GM21619 (cell line): ENCODE results near the gene IGBP1.
"Not testable (repeated sequence)": the region's sequence is repeated elsewhere in the genome, so short reads cannot be mapped to it uniquely, and the experiment has no call there.

Experiments used
- ATAC-seq: cut with Tn5 transposase; IDR thresholded peaks from one replicate; pipeline ENCODE4 v1.9.1; 2021; ENCODE audit not compliant: unreplicated experiment

The IGBP1 gene

GRCh38 chrX:70133303-70134115, at the start of gene IGBP1:
Gene IGBP1 (plus strand): TSS chrX:70133447. CDS start chrX:70133948, 501 bp downstream.
- peak; percentile 92 for ATAC-seq

DNA sequence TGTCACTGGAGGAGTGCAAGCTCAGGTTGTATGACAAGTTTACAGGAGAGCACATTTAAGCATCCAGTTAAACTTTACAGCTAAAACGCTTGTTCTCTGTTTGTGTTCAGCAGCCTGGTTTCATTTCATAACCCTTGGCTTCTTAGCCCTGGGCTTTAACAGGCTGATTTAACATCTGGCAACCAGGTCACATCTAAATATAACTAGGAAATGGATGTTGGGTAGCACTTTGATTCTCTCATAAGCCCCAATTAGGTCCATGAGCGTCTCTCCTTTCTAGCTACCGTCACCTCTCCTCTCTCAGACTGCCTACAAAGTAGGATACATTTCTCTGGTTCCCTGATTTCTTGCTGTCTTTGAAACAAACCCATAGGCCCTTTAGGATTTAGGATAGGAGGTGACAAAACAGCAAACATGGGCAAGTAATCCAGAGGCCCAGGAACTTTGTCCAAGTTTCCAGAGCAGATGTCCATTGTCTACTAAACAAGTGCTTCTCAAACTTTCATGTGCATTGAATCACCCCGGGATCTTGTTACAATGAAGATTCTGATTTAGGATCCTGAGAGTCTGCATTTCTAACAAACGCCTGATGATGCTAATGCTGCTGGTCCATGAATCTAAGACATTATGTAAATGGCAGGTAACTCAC, 48.5 kb upstream of the IGBP1 start:
- ATAC-seq = no peak

DNA sequence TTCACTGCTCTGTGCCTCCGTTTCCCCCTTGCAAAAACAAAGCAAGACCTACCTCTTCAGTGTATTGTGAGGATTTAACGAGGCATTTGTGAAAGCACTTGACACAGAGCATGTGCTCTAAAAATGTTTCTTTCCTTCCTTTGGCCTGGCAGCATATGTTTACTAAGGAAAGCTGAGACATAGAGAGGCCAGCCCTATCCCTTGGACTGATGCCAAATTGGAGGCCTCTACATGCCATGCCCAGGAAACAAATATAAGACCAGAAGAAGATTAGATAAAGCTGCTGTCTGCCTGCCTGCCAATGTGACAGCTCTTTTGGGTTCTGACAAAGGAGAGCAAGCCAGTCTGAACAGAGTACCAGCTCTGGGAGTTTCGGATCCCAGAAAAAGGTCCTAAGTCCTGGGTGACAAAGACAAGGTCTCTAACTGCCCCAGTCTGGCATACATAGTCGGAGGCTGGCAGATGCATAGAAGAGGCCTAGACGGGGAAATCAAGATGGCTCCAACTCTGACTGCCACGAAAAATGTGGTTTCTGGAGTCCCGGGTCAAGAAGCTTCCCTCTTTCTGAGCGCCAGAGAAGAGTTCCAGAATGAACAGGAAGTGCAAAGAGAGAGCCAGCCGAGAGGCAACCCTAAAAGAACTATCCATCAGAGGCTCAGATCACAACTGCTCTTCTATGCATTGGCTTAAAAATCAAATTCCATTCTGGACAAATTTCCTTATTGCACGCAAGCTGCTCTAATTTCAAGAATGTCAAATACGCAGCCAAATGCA, 45.2 kb upstream of the IGBP1 start:
- ATAC-seq = no peak

- ATAC-seq = no peak
These were observed 44.5 kb upstream of the IGBP1 start for GRCh38 chrX:70088751-70089150.

DNA sequence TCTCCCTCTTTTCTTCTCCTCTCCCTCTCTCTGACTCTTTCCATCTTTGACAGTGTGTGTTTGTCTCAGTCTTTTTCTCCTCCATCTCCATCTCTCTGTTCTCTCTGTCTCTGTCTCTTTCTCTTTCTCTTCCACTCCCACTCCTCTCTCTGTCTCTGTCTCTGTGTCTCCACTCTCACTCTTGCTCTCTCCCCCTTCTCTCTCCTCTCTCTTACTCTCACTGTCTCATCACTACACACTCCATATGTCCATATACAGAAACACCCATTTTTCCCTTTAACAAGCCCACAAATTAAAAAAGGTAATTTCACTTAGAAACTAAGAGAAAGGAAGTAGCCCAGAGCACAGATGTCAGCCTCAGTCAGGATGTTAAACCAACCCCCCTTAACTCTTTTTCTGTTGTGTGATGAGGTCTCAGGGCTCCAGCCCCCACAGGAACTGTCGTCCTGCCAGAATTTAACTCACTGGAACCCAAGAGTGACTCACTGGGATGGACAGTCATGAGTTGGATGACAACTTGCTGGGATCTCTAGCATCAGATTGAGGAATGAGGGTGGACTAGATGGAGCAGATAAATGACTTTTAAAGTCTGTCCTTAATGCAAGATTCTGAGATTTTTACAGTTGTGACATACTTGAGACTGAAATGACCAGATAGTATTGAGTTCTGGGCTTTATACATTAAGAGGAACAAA, 43.5 kb upstream of the IGBP1 start:
- no peak for ATAC-seq

GRCh38 chrX:70092247-70092646, 41.0 kb upstream of the IGBP1 start:
- ATAC-seq = no peak

GRCh38 chrX:70096052-70096451, 37.2 kb upstream of the IGBP1 start:
- no peak for ATAC-seq

GRCh38 chrX:70105229-70105628, 28.0 kb upstream of the IGBP1 start:
- no peak for ATAC-seq

DNA sequence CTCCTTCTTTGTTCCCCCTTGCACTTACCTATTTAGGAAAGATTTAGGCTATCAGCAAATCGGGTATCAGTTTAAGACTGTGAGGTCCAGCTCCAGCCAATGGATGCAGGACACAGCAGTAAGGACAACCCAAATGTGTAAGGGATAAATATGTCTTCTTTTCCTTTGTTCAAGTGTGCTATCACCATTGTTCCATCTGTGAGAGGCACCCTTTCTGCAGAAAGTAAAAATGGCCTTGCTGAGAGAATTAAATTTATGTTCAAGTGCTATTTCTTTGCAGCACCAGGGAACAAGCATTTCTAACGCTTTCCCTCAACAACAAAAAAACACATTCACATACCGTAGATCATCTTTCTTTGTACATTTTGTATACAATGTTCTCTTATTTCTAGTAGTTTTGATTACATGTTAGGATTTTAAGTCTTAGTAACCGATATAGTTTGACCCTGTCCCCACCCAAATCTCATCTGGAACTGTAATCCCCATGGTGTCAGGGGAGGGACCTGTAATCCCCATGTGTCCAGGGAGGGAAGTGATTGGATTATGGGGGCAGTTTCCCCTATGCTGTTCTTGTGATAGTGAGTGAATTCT, 21.7 kb upstream of the IGBP1 start:
- ATAC-seq = not testable (repeated sequence)

DNA sequence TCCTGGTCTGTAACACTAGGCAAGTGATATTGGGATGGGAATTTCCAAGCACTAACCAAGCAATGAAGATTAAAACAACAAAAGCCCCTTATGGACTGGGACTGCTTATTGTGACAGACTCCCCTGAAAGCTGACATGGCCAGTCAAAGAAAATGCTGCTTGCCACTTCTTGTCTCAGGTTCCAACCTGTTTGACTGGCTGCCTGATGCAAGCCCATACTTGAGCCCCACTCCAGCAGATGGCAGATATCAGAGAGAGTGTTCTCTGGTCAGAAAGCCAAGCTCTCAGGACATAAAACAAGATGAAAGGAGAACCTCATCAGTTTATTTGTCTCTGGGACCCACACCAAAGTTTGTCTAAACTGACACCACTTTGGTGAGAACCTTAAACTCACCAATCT, 15.5 kb upstream of the IGBP1 start:
- no peak for ATAC-seq

- ATAC-seq = not testable (repeated sequence)
These were observed 10.2 kb upstream of the IGBP1 start for GRCh38 chrX:70123014-70123413.

- ATAC-seq = no peak
These were observed 8.6 kb upstream of the IGBP1 start for GRCh38 chrX:70124678-70125077.

DNA sequence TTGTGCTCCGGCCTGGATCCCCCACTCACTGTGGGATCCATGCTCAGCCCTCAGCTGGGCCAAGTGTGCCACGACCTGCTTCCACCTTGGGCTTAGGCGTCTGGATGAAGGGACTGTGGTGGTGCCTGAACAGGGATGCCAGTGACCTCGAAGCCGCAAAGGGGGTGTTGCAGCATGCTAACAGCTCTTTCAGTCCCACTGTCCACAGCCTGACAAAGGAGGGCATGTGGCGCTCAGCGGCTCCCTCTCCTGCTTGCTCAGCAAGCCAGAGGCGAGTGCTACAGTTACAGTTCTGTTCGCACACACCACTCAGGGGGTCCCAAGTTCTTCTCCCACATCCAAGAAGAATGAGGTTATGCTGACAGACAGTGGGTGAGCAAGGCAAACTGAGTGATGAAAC, 5.2 kb upstream of the IGBP1 start:
- ATAC-seq = no peak

DNA sequence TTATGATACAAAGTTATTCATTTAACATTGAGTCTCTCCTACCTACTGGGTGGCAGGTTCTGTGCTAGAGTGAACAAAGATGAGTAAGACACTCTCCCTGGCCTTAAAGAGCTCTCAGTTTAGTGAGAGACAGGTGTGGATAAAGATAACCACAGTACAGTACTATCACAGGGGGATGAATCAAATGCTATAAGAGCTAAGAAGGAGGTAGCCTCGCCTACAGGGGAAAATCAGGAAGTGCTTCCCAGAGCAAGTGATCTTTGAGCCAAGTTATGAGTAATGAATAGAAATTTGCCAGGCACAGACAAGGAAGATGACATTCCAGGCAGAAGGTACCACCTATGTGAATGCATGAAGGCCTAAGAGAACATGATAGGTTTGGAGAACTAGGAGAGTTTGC, 3.4 kb upstream of the IGBP1 start:
- no peak for ATAC-seq

DNA sequence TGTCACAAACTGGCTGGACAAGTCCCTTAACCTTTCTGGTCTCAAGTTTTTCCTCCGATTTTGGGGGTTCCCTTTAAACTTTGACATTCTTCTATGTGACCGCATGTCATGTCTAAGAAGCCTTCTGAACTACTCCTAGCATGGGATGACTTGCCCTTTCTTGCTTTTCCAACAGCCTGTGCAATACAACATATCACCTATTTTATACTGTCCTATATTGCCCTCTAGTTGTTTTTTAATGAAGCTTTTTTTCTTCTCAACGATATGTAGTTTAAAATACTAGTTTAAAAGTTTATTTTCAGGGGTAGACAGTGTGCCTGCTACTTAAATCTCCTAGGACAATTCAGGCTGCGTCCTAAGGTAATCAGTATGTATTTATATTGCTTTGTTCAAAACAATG, 1.0 kb upstream of the IGBP1 start:
- ATAC-seq = no peak

- no peak for ATAC-seq
These were observed 357 bp upstream of the IGBP1 start for GRCh38 chrX:70132877-70133302.

DNA sequence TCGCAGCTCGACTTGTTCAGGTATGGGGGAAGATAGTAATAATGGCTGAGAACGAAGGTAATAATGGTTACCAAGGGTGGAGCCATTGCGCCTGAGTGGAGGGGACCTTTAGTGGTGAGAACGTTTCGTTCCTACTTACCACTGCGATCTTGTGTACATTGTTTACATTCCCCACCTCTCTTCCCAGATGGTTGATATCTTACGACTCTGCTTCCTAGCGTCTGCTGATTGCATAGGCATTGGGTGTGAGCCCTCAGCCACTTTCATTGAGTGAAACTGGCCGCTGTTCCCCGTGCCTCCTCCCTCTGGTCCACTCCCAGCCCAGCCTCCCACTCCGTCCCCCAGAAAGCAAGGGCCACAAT, 850 bp downstream of the IGBP1 start:
- peak; percentile 5 for ATAC-seq

DNA sequence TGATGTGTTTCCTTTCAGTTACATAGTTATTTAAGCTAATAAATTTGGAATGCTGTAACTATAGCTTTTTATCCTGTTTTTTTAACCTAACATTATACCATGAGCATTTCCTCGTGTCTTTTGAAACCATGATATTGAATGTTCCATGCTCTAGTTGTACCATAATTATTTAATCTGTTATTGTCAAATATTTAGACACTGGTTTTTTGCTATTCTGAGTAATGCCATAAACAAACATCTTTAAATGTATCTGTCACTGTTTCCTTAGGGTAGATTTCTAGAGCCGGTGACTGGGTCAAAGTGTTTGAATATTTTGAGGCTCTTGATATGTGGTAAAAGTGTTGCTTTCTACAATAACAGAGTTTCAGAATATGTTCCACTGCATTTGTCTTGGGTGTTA, 5.4 kb downstream of the IGBP1 start:
- ATAC-seq = no peak

- ATAC-seq = no peak
These were observed 6.5 kb downstream of the IGBP1 start for GRCh38 chrX:70139736-70140135.

DNA sequence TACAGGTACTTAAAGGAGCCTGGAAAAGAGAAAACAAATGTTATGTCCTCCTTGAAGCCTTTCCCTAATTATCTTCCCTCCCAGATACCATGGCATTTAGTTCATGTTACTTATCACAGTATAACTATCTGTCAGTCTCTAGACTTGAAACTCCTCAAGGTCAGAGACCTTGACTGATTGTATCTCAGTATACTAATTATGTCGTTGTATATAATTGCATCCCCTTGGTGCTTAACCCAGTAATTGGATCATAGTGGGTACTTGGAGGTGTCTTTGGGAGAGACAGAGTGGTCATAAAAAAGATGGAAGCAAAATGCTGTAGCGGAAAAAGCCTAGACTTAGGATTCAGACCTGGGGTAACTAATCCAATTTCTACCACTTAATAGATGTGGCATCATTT, 8.1 kb downstream of the IGBP1 start:
- ATAC-seq = no peak
